IPS DF 6.9 (cell line): ENCODE data around the gene BAG2.

ENCODE experiments used
- DNase-seq: peaks from one replicate; pipeline ENCODE4 v3.0.0-alpha.2; 2013; ENCODE audit warnings: low read depth, low spot score
- H3K27ac ChIP-seq: one replicate; pipeline ENCODE4 v1.5.1; 2013; ENCODE audit warnings: low read length, control low read depth
- H3K27me3 ChIP-seq: 2 replicates; pipeline ENCODE4 v1.6.1; 2013; ENCODE audit warnings: mild to moderate bottlenecking, low read length; ENCODE audit not compliant: control insufficient read depth, insufficient read depth
- H3K36me3 ChIP-seq: 2 replicates; pipeline ENCODE4 v1.6.1; 2013; ENCODE audit warnings: low read length; ENCODE audit not compliant: control insufficient read depth, insufficient read depth
- H3K4me1 ChIP-seq: 2 replicates; pipeline ENCODE4 v1.6.1; 2013; ENCODE audit warnings: low read length; ENCODE audit not compliant: control insufficient read depth, insufficient read depth
- H3K4me3 ChIP-seq: 2 replicates; pipeline ENCODE4 v1.5.1; 2013; ENCODE audit warnings: mild to moderate bottlenecking, low read length
- H3K9me3 ChIP-seq: 2 replicates; pipeline ENCODE4 v1.6.1; 2013; ENCODE audit warnings: low read length, inconsistent platforms; ENCODE audit not compliant: control insufficient read depth, insufficient read depth
- WGBS: extraction: QIAGEN DNeasy Blood & Tissue Kit; methylation state at CpG from one replicate; pipeline ENCODE4 v1.1.7; 2013; ENCODE audit warnings: mixed read lengths, missing lambda C conversion rate; ENCODE audit not compliant: insufficient read length, insufficient coverage; 5-methylcytosine and 5-hydroxymethylcytosine counted together

Gene BAG2

GRCh38 chr6:57221191-57221935 is 49.2 kb downstream of the BAG2 start:
- H3K9me3 ChIP-seq = no peaks in the 10 kb centered on the region
- no peak overlapping the region for H3K27ac ChIP-seq
- no peaks in the 10 kb centered on the region for H3K4me1 ChIP-seq
- peak; percentile 79 for DNase-seq
- no CpG with 5 or more reads among the region's 38 CpGs for WGBS
- H3K36me3 ChIP-seq = no peaks in the 10 kb centered on the region
- peak overlapping the region; percentile 94 for H3K4me3 ChIP-seq
- no peaks in the 10 kb centered on the region for H3K27me3 ChIP-seq

DNA sequence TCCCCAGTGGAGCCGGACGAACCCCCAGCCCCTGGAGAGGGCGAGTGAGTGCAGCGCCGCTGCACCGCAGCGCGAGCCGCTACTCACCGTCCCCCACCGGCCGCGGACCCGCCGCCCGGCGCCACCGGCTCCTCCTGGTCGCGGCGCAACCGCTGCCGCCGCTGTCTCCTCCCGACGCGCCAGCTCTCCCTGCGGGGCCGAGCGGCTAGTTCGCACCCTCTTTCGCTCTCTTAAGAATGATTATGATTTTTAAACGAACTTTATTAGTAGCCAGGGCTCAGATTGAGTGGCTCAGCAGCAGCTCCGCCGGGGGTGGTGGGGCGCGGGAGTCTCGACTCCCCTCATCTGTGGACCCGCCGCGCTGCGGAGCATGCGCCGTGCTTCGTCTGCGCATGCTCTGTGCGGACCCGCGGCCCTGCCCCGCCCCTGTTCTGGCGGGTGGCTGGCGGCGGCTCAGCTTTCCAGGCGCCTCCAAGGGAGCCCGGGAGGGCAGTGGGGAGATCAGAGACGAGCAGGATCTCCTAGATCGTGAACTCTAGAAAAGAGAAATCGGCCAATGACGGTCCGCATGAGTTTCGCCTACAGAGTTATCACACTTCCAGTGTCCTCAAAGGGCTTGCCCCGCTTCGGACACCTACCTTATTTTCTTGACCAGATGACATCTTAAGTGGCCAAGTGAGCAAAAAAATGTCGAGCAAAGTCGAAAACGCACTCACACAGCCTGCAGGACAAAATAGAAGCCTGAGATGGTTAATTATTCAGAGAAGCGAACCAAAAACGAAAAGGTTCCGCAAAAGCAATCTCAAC is 50.0 kb downstream of the BAG2 start, which contains the start of gene RAB23:
Gene RAB23, minus strand, starts transcription at position 372 of the 807 bp plus-strand sequence. CDS start 11,927 bp downstream, outside the sequence.
- no CpG with 5 or more reads among the region's 69 CpGs for WGBS
- H3K36me3 ChIP-seq = no peaks in the 10 kb centered on the region
- DNase-seq = peak; percentile 63
- no peaks in the 10 kb centered on the region for H3K4me1 ChIP-seq
- H3K27ac ChIP-seq = no peak within 1 kb of the TSS
- H3K27me3 ChIP-seq = no peaks in the 10 kb centered on the region
- H3K4me3 ChIP-seq = peak within 1 kb of the TSS; percentile 94
- H3K9me3 ChIP-seq = no peaks in the 10 kb centered on the region

- Histone ChIP-seq H3K4me3 (no peak overlapping the region; the same call in 1 of the 2 replicates), H3K27ac (no peak overlapping the region), H3K9me3 (no peaks in the 10 kb centered on the region), H3K36me3 (no peaks in the 10 kb centered on the region), H3K4me1 (no peaks in the 10 kb centered on the region), H3K27me3 (no peaks in the 10 kb centered on the region)
- no peak for DNase-seq
- no CpG with 5 or more reads among the region's 5 CpGs for WGBS
These were observed 50.6 kb downstream of the BAG2 start for GRCh38 chr6:57222743-57223077.

DNA sequence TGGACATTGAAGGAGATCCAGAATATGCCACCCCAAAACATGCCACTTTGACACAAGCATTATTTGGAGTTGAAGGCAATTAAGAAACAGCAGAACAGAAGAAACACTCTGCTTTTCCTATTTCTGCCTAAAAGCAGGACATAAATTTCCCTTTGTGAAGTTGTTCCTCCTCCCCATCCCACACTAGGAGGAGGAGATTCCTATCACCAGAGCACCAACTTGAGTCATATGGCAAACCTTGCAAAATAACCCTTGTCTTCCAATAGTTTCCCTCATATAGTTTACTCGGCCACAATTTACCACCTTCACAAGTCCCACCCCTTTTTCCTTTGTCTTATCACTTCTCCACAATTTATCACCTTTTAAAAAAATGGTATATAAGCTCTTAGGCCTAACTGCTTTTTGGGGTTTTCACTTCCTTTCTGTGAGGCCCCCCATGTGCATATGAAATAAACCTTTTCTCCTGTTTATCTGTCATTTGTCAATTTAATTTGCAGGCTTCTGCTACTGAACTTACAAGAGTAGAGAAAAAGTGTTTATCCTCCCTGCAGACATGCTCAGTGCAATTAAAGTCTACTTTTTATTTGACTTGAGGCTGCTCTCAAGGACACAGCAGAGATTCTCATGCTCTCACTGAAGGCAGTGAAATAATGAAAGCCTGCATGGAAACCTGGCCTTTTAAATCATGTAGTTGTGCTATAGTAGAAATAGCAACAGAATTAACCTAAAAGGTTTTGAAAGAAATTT is 52.8 kb downstream of the BAG2 start:
- H3K4me3 ChIP-seq = no peak overlapping the region
- H3K36me3 ChIP-seq = no peaks in the 10 kb centered on the region
- H3K27me3 ChIP-seq = no peaks in the 10 kb centered on the region
- WGBS = no CpG with 5 or more reads among the region's 1 CpG
- DNase-seq = no peak
- no peaks in the 10 kb centered on the region for H3K4me1 ChIP-seq
- H3K9me3 ChIP-seq = no peaks in the 10 kb centered on the region
- H3K27ac ChIP-seq = no peak overlapping the region

DNA sequence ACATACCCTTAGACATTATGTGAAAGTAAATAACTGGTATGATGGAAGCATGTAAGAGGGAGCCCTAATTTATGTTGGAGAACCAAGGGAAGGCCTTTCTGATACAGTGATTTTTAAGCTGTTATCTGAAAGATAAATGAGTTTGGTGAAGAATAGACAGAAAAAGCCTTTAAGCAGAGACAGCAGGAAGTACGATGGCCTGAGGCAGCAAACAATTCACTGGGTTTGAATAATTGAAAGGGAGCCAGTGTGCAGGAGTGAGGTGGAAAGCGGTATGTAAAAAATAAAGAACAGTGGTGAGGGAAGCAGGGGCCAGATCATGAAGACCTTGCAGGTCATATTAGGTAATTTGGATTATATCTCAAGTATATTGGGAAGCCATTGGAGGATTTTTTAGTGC is 54.1 kb downstream of the BAG2 start:
- H3K36me3 ChIP-seq = no peaks in the 10 kb centered on the region
- H3K4me1 ChIP-seq = no peaks in the 10 kb centered on the region
- H3K9me3 ChIP-seq = no peaks in the 10 kb centered on the region
- no peak overlapping the region for H3K27ac ChIP-seq
- no peak for DNase-seq
- WGBS = no CpG with 5 or more reads among the region's 2 CpGs
- no peak overlapping the region for H3K4me3 ChIP-seq
- no peaks in the 10 kb centered on the region for H3K27me3 ChIP-seq
